Loucy (cell line): ENCODE data around the gene XPO4.

Experiments used
- H2AFZ ChIP-seq: fragments of 200-600 bp; sonication (generic); 2 replicates; pipeline ENCODE4 v1.6.0; 2016; ENCODE audit warnings: antibody characterized with exemption, mild to moderate bottlenecking, low read length, moderate library complexity
- H3F3A ChIP-seq: fragments of 200-600 bp; 2 replicates; pipeline ENCODE4 v1.6.0; 2016; ENCODE audit warnings: antibody characterized with exemption, low read depth, mild to moderate bottlenecking
- H3K27me3 ChIP-seq: fragments of 200-600 bp; sonication (generic); 2 replicates; pipeline ENCODE4 v1.6.1; 2014; ENCODE audit warnings: low read length, mild to moderate bottlenecking; ENCODE audit not compliant: insufficient read depth, poor library complexity, severe bottlenecking
- H3K36me3 ChIP-seq: fragments of 200-600 bp; sonication (generic); 2 replicates; pipeline ENCODE4 v1.6.1; 2016; ENCODE audit warnings: low read length; ENCODE audit not compliant: insufficient read depth
- H3K4me1 ChIP-seq: fragments of 200-600 bp; sonication (generic); 2 replicates; pipeline ENCODE4 v1.5.1; 2014; ENCODE audit warnings: low read length, mild to moderate bottlenecking; ENCODE audit not compliant: insufficient read depth, poor library complexity, severe bottlenecking
- H3K4me2 ChIP-seq: fragments of 200-600 bp; sonication (generic); 2 replicates; pipeline ENCODE4 v1.6.0; 2014; ENCODE audit warnings: antibody characterized with exemption, low read length, low read depth, mild to moderate bottlenecking; ENCODE audit not compliant: poor library complexity, severe bottlenecking
- H3K4me3 ChIP-seq: fragments of 200-600 bp; sonication (generic); 2 replicates; pipeline ENCODE4 v1.5.1; 2014; ENCODE audit warnings: low read length, mild to moderate bottlenecking, mixed read lengths; ENCODE audit not compliant: poor library complexity, severe bottlenecking
- H3K79me2 ChIP-seq: fragments of 200-600 bp; sonication (generic); 2 replicates; pipeline ENCODE4 v1.6.1; 2014; ENCODE audit warnings: low read length; ENCODE audit not compliant: insufficient read depth
- H3K9ac ChIP-seq: fragments of 200-600 bp; sonication (generic); 2 replicates; pipeline ENCODE4 v1.6.0; 2014; ENCODE audit warnings: mild to moderate bottlenecking, low read depth, low read length, moderate library complexity; ENCODE audit not compliant: poor library complexity, severe bottlenecking
- H3K9me2 ChIP-seq: fragments of 200-600 bp; sonication (generic); replicated peaks from 2 replicates; pipeline ENCODE4 v1.6.1; 2016; ENCODE audit warnings: low read depth, low read length, mixed read lengths
- H3K9me3 ChIP-seq: fragments of 200-600 bp; sonication (generic); 2 replicates; pipeline ENCODE4 v1.6.1; 2014; ENCODE audit warnings: mild to moderate bottlenecking, antibody characterized with exemption, low read length, low read depth; ENCODE audit not compliant: insufficient read depth
- H4K20me1 ChIP-seq: fragments of 200-600 bp; sonication (generic); 2 replicates; pipeline ENCODE4 v1.6.0; 2014; ENCODE audit warnings: antibody characterized with exemption, low read length, mild to moderate bottlenecking; ENCODE audit not compliant: insufficient read depth, poor library complexity, severe bottlenecking
- CTCF ChIP-seq: fragments of 200-600 bp; sonication (generic); conservative IDR thresholded peaks from 2 replicates; pipeline ENCODE4 v1.5.1; 2014; ENCODE audit warnings: mild to moderate bottlenecking, antibody characterized with exemption, low read length
- EZH2phosphoT487 ChIP-seq: fragments of 200-600 bp; IDR thresholded peaks from 2 replicates; pipeline ENCODE4 v1.6.1; 2018; ENCODE audit warnings: antibody characterized with exemption, mild to moderate bottlenecking, moderate library complexity, borderline replicate concordance

XPO4 gene

GRCh38 chr13:20789665-20790064 lies 112.9 kb downstream of the XPO4 start:
- H3K4me2 ChIP-seq, result no peak overlapping the region
- H3F3A ChIP-seq, result no peaks in the 10 kb centered on the region
- TF ChIP-seq EZH2phosphoT487 (no peak), CTCF (no peak)
- no peaks in the 10 kb centered on the region for H3K4me1 ChIP-seq
- peaks cover 45% of the 10 kb centered on the region; the same call in 1 of the 2 replicates for H3K36me3 ChIP-seq
- no peaks in the 10 kb centered on the region for H4K20me1 ChIP-seq
- H3K79me2 ChIP-seq, result no peaks in the 10 kb centered on the region
- no peaks in the 10 kb centered on the region for H3K27me3 ChIP-seq
- H2AFZ ChIP-seq, result no peak overlapping the region
- H3K9me3 ChIP-seq, result no peaks in the 10 kb centered on the region
- H3K4me3 ChIP-seq, result no peak overlapping the region
- H3K9ac ChIP-seq, result no peak overlapping the region
- no peaks in the 10 kb centered on the region for H3K9me2 ChIP-seq

GRCh38 chr13:20788312-20788711 lies 114.2 kb downstream of the XPO4 start:
- H3K9ac ChIP-seq, result no peak overlapping the region
- H3F3A ChIP-seq, result no peaks in the 10 kb centered on the region
- H3K4me3 ChIP-seq, result no peak overlapping the region
- no peaks in the 10 kb centered on the region for H3K9me3 ChIP-seq
- H3K36me3 ChIP-seq, result peaks cover 31% of the 10 kb centered on the region; the same call in 1 of the 2 replicates
- H3K79me2 ChIP-seq, result no peaks in the 10 kb centered on the region
- H3K4me2 ChIP-seq, result no peak overlapping the region
- H3K27me3 ChIP-seq, result no peaks in the 10 kb centered on the region
- no peak overlapping the region for H2AFZ ChIP-seq
- no peak for TF ChIP-seq EZH2phosphoT487
- TF ChIP-seq CTCF, result no peak
- no peaks in the 10 kb centered on the region for H3K9me2 ChIP-seq
- H3K4me1 ChIP-seq, result no peaks in the 10 kb centered on the region
- no peaks in the 10 kb centered on the region for H4K20me1 ChIP-seq

GRCh38 chr13:20787180-20787579 lies 115.4 kb downstream of the XPO4 start:
- H3K9ac ChIP-seq, result no peak overlapping the region
- H3K9me2 ChIP-seq, result no peaks in the 10 kb centered on the region
- no peak overlapping the region for H3K4me2 ChIP-seq
- no peaks in the 10 kb centered on the region for H4K20me1 ChIP-seq
- H3F3A ChIP-seq, result no peaks in the 10 kb centered on the region
- no peaks in the 10 kb centered on the region for H3K79me2 ChIP-seq
- no peaks in the 10 kb centered on the region for H3K9me3 ChIP-seq
- no peak overlapping the region for H3K4me3 ChIP-seq
- no peaks in the 10 kb centered on the region for H3K4me1 ChIP-seq
- TF ChIP-seq CTCF (no peak), EZH2phosphoT487 (no peak)
- H3K27me3 ChIP-seq, result no peaks in the 10 kb centered on the region
- peaks cover 30% of the 10 kb centered on the region; the same call in 1 of the 2 replicates for H3K36me3 ChIP-seq
- H2AFZ ChIP-seq, result no peak overlapping the region
